B cell (primary cell): Measurements from ENCODE around the gene IRS2. TPM values are rescaled to one million over a fixed set of nuclear protein-coding genes. Genes with fewer than 3 reads are reported as not detected.

Experiments used
- ATAC-seq: fragments of 200-7000 bp; cut with Tn5 transposase; one replicate; pipeline ENCODE4 v1.10.0; 2021; ENCODE audit warnings: low read depth, mild to moderate bottlenecking, moderate number of reproducible peaks, moderate library complexity
- CTCF ChIA-PET: fragments of 350-600 bp; sonication (Branson Sonifier 250); formaldehyde crosslinking; loops from one replicate; lab custom pipeline; 2021; ENCODE audit warnings: antibody characterized with exemption, inconsistent platforms; lab: Charles Lee
- POLR2A ChIA-PET: fragments of 350-600 bp; sonication (Branson Sonifier 250); formaldehyde crosslinking; loops from one replicate; lab custom pipeline; 2021; ENCODE audit warnings: antibody characterized with exemption; lab: Charles Lee
- DNase-seq: peaks from one replicate; pipeline ENCODE4 v3.0.0; 2013
- H2AFZ ChIP-seq: 2 replicates; pipeline ENCODE4 v1.6.1; 2012; ENCODE audit warnings: mild to moderate bottlenecking, low read depth, low read length; ENCODE audit not compliant: insufficient read depth, poor library complexity, severe bottlenecking
- H3K27ac ChIP-seq, 2 donors: 1 replicate in 1 of 2; 2 replicates in 1 of 2; pipeline ENCODE4 v1.5.1; 2012 to 2013; ENCODE audit warnings: low read length in 2 of 2, mild to moderate bottlenecking in 2 of 2, moderate library complexity in 1 of 2
- H3K27me3 ChIP-seq, 4 experiments: fragments of 200-600 bp in 1 of 4; sonication (generic) in 1 of 4; replicated peaks in 1 of 4; 1 replicate in 2 of 4; 2 replicates in 2 of 4; pipeline versions ENCODE4 v1.6.1 to v1.7.0; 2013 to 2016; ENCODE audit warnings: low read length in 3 of 4, mild to moderate bottlenecking in 2 of 4, mixed read lengths in 1 of 4, moderate library complexity in 1 of 4; ENCODE audit not compliant: insufficient read depth in 4 of 4, control insufficient read depth in 3 of 4; ENCODE audit errors: control extremely low read depth in 1 of 4
- H3K36me3 ChIP-seq, 2 experiments: replicated peaks in 1 of 2; 1 replicate in 1 of 2; 2 replicates in 1 of 2; pipeline versions ENCODE4 v1.6.1 to v1.7.1; 2013; ENCODE audit warnings: low read length in 1 of 2; ENCODE audit not compliant: insufficient read depth in 2 of 2, control insufficient read depth in 1 of 2; ENCODE audit errors: control extremely low read depth in 1 of 2, extremely low read depth in 1 of 2
- H3K4me1 ChIP-seq, 2 donors: fragments of 200-600 bp in 1 of 2; sonication (generic) in 1 of 2; 1 replicate in 1 of 2; 2 replicates in 1 of 2; pipeline versions ENCODE4 v1.5.1 to v1.6.1; 2013 to 2017; ENCODE audit warnings: low read length in 2 of 2; ENCODE audit not compliant: control insufficient read depth in 2 of 2, insufficient read depth in 2 of 2
- H3K4me2 ChIP-seq: replicated peaks from 2 replicates; pipeline ENCODE3; 2012; ENCODE audit warnings: mild to moderate bottlenecking, low read depth, low read length; ENCODE audit not compliant: poor library complexity, severe bottlenecking
- H3K4me3 ChIP-seq, 5 experiments: fragments of 200-600 bp in 1 of 5; sonication (generic) in 1 of 5; 1 replicate in 3 of 5; 2 replicates in 2 of 5; pipeline versions ENCODE4 v1.5.1 to v1.7.0; 2011 to 2016; ENCODE audit warnings: low read length in 4 of 5, mild to moderate bottlenecking in 4 of 5, low read depth in 2 of 5, control low read depth in 1 of 5, moderate library complexity in 1 of 5; ENCODE audit not compliant: insufficient read depth in 1 of 5; ENCODE audit errors: control extremely low read depth in 1 of 5, extremely low read depth in 1 of 5
- H3K79me2 ChIP-seq: fragments of 200-600 bp; sonication (generic); one replicate; pipeline ENCODE4 v1.6.0; 2016; ENCODE audit warnings: low read length; ENCODE audit not compliant: control insufficient read depth, insufficient read depth
- H3K9ac ChIP-seq: fragments of 200-600 bp; sonication (generic); 2 replicates; pipeline ENCODE4 v1.6.1; 2017; ENCODE audit warnings: mild to moderate bottlenecking, low read length, moderate library complexity
- H3K9me3 ChIP-seq, 3 donors: one replicate each; pipeline versions ENCODE4 v1.6.1 to v1.7.1; 2013; ENCODE audit warnings: low read length in 2 of 3; ENCODE audit not compliant: control insufficient read depth in 2 of 3, insufficient read depth in 1 of 3; ENCODE audit errors: control extremely low read depth in 1 of 3
- H4K20me1 ChIP-seq: 2 replicates; pipeline ENCODE4 v1.6.0; 2012; ENCODE audit warnings: mild to moderate bottlenecking, low read length; ENCODE audit not compliant: insufficient read depth, control insufficient read depth, poor library complexity, severe bottlenecking
- H3K27ac Mint-ChIP-seq: one replicate; pipeline ENCODE4 v1.8.0; 2021; ENCODE audit warnings: mixed read lengths
- H3K27me3 Mint-ChIP-seq: one replicate; pipeline ENCODE4 v1.8.0; 2021; ENCODE audit warnings: mixed read lengths
- H3K4me1 Mint-ChIP-seq: one replicate; pipeline ENCODE4 v1.8.0; 2021; ENCODE audit warnings: mixed read lengths
- H3K4me3 Mint-ChIP-seq: one replicate; pipeline ENCODE4 v1.8.0; 2021; ENCODE audit warnings: mixed read lengths
- H3K9me3 Mint-ChIP-seq: one replicate; pipeline ENCODE4 v1.8.0; 2022; ENCODE audit warnings: mixed read lengths; ENCODE audit not compliant: insufficient read depth
- CTCF ChIP-seq: fragments of 200-600 bp; IDR thresholded peaks from one replicate; pipeline ENCODE4 v1.8.0; 2022; ENCODE audit warnings: antibody characterized with exemption, mild to moderate bottlenecking
- EZH2 ChIP-seq: IDR thresholded peaks from 2 replicates; pipeline ENCODE4 v1.6.1; 2012; ENCODE audit warnings: borderline replicate concordance, low read depth, mild to moderate bottlenecking, moderate library complexity, low read length; ENCODE audit not compliant: insufficient read depth, poor library complexity, severe bottlenecking
- WGBS: methylation state at CpG from one replicate; pipeline ENCODE4 v1.1.5; 2013; ENCODE audit warnings: missing lambda C conversion rate; ENCODE audit not compliant: insufficient coverage; 5-methylcytosine and 5-hydroxymethylcytosine counted together
- intact Hi-C: fragments of 100-400 bp; cut with micrococcal nuclease; formaldehyde crosslinking; loops from one replicate; pipeline ENCODE4 v1.10.0; 2022
- polyA plus RNA-seq: library from polyadenylated mRNA; depleted of rRNA; stranded (reverse); fragments of >200 nt; gene quantifications from 2 replicates; pipeline ENCODE4 v1.2.3, GENCODE V29; 2012
- total RNA-seq, 2 donors: library from RNA; stranded (reverse); fragments of 120-200 nt in 1 of 2; gene quantifications; 1 replicate in 1 of 2; 2 replicates in 1 of 2; pipeline versions ENCODE4 v1.2.3 to v1.2.4, GENCODE V29; 2013 to 2022

IRS2 gene
- total and polyA plus RNA-seq, 2 donors (not counting 1 experiment from before 2014, with no cell fraction given): 5.8 to 26.9 TPM

- TF ChIP-seq CTCF (no peak), EZH2 (no peak)
- no peaks in the 10 kb centered on the region for H3K9me3 Mint-ChIP-seq
- Histone ChIP-seq H3K27me3 (peaks cover 0 to 3% (median 0%) of the 10 kb centered on the region in 4 experiments), H4K20me1 (no peaks in the 10 kb centered on the region), H2AFZ (no peak overlapping the region), H3K4me3 (no peak overlapping the region), H3K4me2 (no peak overlapping the region), H3K9me3 (no peaks in the 10 kb centered on the region), H3K9ac (no peak overlapping the region), H3K27ac (no peak overlapping the region), H3K4me1 (no peaks in the 10 kb centered on the region), H3K79me2 (no peaks in the 10 kb centered on the region), H3K36me3 (no peaks in the 10 kb centered on the region)
- ATAC-seq (no peak), DNase-seq (no peak)
- intact Hi-C loops: no loop called here
- CTCF ChIA-PET: no interaction called here
- H3K27me3 Mint-ChIP-seq: peaks cover 24% of the 10 kb centered on the region
- no CpG with 5 or more reads among the region's 3 CpGs for WGBS
- H3K4me3 Mint-ChIP-seq: no peak overlapping the region
- POLR2A ChIA-PET: no interaction called here
- no peak overlapping the region for H3K27ac Mint-ChIP-seq
- no peaks in the 10 kb centered on the region for H3K4me1 Mint-ChIP-seq
These were observed 21.0 kb upstream of the IRS2 start for GRCh38 chr13:109807345-109807744.

GRCh38 chr13:109804654-109805053 is 18.3 kb upstream of the IRS2 start:
- POLR2A ChIA-PET: no interaction called here

More at GRCh38 chr13:109804654-109805053, 18.3 kb upstream of the IRS2 start:
- Histone ChIP-seq H3K79me2 (no peaks in the 10 kb centered on the region), H3K9me3 (no peaks in the 10 kb centered on the region), H3K36me3 (no peaks in the 10 kb centered on the region), H3K4me2 (no peak overlapping the region), H3K4me1 (no peaks in the 10 kb centered on the region), H3K27ac (no peak overlapping the region), H4K20me1 (no peaks in the 10 kb centered on the region), H3K4me3 (no peak overlapping the region), H2AFZ (no peak overlapping the region), H3K9ac (no peak overlapping the region), H3K27me3 (no peaks in the 10 kb centered on the region)
- H3K9me3 Mint-ChIP-seq: no peaks in the 10 kb centered on the region
- no peak overlapping the region for H3K27ac Mint-ChIP-seq
- H3K4me3 Mint-ChIP-seq: no peak overlapping the region
- no peaks in the 10 kb centered on the region for H3K4me1 Mint-ChIP-seq
- intact Hi-C loops: no loop called here
- 76% methylated on average over 9 of the region's 9 CpGs for WGBS
- ATAC-seq: no peak
- DNase-seq: no peak
- CTCF ChIA-PET: no interaction called here
- H3K27me3 Mint-ChIP-seq: peaks cover 21% of the 10 kb centered on the region
- no peak for TF ChIP-seq EZH2
- no peak for TF ChIP-seq CTCF
